ENCODE measurements around the gene OOSP4A.
A peak's percentile ranks its signal among the peaks of the same experiment; 100 is the strongest.

OOSP4A gene

DNA sequence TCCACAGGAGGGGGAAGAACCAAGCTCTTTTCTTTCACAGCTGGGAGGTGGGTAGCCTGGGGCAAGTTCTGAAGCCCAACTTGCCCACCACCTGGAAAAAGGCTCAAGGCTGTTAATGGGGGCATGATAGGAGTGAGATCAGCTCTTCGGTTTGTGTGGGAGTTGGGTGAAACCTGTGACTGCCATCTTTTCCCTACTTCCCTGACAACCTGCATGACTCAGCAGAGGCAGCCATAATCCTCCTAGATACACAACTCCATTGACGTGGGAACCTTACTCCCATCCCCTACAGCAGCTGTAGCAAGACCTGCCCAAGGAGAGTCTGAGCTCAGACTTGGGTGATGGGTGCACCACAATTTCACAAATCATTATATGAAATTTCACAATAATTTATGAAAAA is 39.9 kb downstream of the OOSP4A start:
- TF ChIP-seq POLR2AphosphoS5 (IDR thresholded peaks at IDR 0.05; ENCODE audit: low read depth), result no peak
- no peak for TF ChIP-seq GABPA (IDR thresholded peaks at IDR 0.05; ENCODE audit: low read depth)
- Histone ChIP-seq H3K27ac (replicated peaks) (no peak overlapping the region), H3K4me3 (replicated peaks; ENCODE audit: insufficient read depth, low read length) (no peak overlapping the region), H3K27me3 (ENCODE audit: insufficient read depth, poor library complexity, severe bottlenecking) (no peaks in the 10 kb centered on the region)
- peak in 1 of 2 experiments; percentile 42 for DNase-seq (ENCODE audit: low read depth in 1 of 2, low spot score in 1 of 2)

- Histone ChIP-seq H3K4me3 (replicated peaks; ENCODE audit: insufficient read depth, low read length) (no peak overlapping the region), H3K27ac (replicated peaks) (no peak overlapping the region), H3K27me3 (ENCODE audit: insufficient read depth, poor library complexity, severe bottlenecking) (no peaks in the 10 kb centered on the region)
- DNase-seq (ENCODE audit: low read depth in 1 of 2, low spot score in 1 of 2), result no peak
- TF ChIP-seq, protein P1, sequence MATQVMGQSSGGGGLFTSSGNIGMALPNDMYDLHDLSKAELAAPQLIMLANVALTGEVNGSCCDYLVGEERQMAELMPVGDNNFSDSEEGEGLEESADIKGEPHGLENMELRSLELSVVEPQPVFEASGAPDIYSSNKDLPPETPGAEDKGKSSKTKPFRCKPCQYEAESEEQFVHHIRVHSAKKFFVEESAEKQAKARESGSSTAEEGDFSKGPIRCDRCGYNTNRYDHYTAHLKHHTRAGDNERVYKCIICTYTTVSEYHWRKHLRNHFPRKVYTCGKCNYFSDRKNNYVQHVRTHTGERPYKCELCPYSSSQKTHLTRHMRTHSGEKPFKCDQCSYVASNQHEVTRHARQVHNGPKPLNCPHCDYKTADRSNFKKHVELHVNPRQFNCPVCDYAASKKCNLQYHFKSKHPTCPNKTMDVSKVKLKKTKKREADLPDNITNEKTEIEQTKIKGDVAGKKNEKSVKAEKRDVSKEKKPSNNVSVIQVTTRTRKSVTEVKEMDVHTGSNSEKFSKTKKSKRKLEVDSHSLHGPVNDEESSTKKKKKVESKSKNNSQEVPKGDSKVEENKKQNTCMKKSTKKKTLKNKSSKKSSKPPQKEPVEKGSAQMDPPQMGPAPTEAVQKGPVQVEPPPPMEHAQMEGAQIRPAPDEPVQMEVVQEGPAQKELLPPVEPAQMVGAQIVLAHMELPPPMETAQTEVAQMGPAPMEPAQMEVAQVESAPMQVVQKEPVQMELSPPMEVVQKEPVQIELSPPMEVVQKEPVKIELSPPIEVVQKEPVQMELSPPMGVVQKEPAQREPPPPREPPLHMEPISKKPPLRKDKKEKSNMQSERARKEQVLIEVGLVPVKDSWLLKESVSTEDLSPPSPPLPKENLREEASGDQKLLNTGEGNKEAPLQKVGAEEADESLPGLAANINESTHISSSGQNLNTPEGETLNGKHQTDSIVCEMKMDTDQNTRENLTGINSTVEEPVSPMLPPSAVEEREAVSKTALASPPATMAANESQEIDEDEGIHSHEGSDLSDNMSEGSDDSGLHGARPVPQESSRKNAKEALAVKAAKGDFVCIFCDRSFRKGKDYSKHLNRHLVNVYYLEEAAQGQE (IDR thresholded peaks at IDR 0.05; ENCODE audit: insufficient replicate concordance, low read depth), result no peak
- TF ChIP-seq SPI1 (IDR thresholded peaks at IDR 0.05; ENCODE audit: borderline replicate concordance, low read depth), result no peak
- no peak for TF ChIP-seq GABPA (IDR thresholded peaks at IDR 0.05; ENCODE audit: low read depth)
- TF ChIP-seq POLR2AphosphoS5 (IDR thresholded peaks at IDR 0.05; ENCODE audit: low read depth), result no peak
- TF ChIP-seq, protein P2, sequence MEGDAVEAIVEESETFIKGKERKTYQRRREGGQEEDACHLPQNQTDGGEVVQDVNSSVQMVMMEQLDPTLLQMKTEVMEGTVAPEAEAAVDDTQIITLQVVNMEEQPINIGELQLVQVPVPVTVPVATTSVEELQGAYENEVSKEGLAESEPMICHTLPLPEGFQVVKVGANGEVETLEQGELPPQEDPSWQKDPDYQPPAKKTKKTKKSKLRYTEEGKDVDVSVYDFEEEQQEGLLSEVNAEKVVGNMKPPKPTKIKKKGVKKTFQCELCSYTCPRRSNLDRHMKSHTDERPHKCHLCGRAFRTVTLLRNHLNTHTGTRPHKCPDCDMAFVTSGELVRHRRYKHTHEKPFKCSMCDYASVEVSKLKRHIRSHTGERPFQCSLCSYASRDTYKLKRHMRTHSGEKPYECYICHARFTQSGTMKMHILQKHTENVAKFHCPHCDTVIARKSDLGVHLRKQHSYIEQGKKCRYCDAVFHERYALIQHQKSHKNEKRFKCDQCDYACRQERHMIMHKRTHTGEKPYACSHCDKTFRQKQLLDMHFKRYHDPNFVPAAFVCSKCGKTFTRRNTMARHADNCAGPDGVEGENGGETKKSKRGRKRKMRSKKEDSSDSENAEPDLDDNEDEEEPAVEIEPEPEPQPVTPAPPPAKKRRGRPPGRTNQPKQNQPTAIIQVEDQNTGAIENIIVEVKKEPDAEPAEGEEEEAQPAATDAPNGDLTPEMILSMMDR (IDR thresholded peaks at IDR 0.05; ENCODE audit: insufficient read depth, low read length), result no peak
Observed at GRCh38 chr11:60005360-60005759, 41.5 kb downstream of the OOSP4A start.

DNA sequence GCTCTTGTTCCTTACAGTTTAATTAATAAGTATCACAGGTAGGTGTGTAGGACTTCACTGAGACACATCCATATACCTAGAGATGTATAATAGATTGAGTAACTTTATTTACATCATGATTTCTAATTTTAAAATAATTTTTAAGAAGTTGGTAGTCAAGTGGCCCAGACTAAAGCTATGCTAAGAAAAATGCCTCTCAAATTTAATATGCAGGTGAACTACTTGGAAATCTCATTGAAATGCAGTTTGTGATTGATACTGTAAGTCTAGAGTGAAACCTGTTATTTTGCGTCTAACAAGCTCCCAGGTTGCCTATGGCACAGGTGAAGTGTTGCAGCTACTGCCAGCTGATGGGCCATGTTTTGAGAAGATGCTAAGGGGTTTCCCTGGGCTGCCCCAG is 53.0 kb downstream of the OOSP4A start, which contains the start of gene OOSP4B:
Gene OOSP4B (plus strand): TSS at position 301 of the 400 bp plus-strand sequence.
- H3K27ac ChIP-seq (replicated peaks), result no peak within 1 kb of the TSS
- no peak for DNase-seq (ENCODE audit: low read depth in 1 of 2, low spot score in 1 of 2)
- H3K4me3 ChIP-seq (replicated peaks; ENCODE audit: insufficient read depth, low read length), result no peak within 1 kb of the TSS
- H3K27me3 ChIP-seq (ENCODE audit: insufficient read depth, poor library complexity, severe bottlenecking), result no peaks in the 10 kb centered on the region
- TF ChIP-seq GABPA (IDR thresholded peaks at IDR 0.05; ENCODE audit: low read depth) (no peak), POLR2AphosphoS5 (IDR thresholded peaks at IDR 0.05; ENCODE audit: low read depth) (no peak), SPI1 (IDR thresholded peaks at IDR 0.05; ENCODE audit: borderline replicate concordance, low read depth) (no peak)
- TF ChIP-seq, protein P1 (IDR thresholded peaks at IDR 0.05; ENCODE audit: insufficient replicate concordance, low read depth), result no peak
- TF ChIP-seq, protein P2 (IDR thresholded peaks at IDR 0.05; ENCODE audit: insufficient read depth, low read length), result no peak

DNA sequence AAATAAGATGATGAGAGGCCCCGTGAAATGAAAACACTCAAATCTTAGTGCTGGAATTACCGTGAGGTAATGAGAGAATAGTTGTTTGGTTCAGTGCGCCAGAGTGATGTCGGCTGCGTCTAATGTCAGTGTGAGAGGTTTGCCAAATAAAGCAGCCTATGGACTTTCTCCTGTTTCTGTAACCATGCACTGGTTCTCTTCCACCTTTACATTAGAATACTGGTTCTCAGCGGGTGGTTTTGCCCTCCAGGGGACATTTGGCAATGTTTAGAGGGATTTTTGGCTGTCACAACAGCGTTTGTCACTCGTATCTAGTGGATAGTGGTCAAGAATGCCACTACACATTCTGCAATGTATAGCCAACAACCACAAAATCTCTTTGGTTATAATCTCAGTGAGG is 54.2 kb downstream of the OOSP4A start:
- H3K4me3 ChIP-seq (replicated peaks; ENCODE audit: insufficient read depth, low read length), result no peak overlapping the region
- no peak overlapping the region for H3K27ac ChIP-seq (replicated peaks)
- DNase-seq (ENCODE audit: low read depth in 1 of 2, low spot score in 1 of 2), result no peak
- no peaks in the 10 kb centered on the region for H3K27me3 ChIP-seq (ENCODE audit: insufficient read depth, poor library complexity, severe bottlenecking)
- TF ChIP-seq POLR2AphosphoS5 (IDR thresholded peaks at IDR 0.05; ENCODE audit: low read depth) (no peak), SPI1 (IDR thresholded peaks at IDR 0.05; ENCODE audit: borderline replicate concordance, low read depth) (no peak), GABPA (IDR thresholded peaks at IDR 0.05; ENCODE audit: low read depth) (no peak)
- TF ChIP-seq, protein P2 (IDR thresholded peaks at IDR 0.05; ENCODE audit: insufficient read depth, low read length), result no peak
- TF ChIP-seq, protein P1 (IDR thresholded peaks at IDR 0.05; ENCODE audit: insufficient replicate concordance, low read depth), result no peak

All from HL-60 (cell line).